HG03469 (cell line): ENCODE measurements around the gene HOXB7.

Experiments
- ATAC-seq: cut with Tn5 transposase; IDR thresholded peaks from one replicate; pipeline ENCODE4 v1.9.1; 2021; ENCODE audit warnings: mild to moderate bottlenecking, moderate library complexity, moderate number of reproducible peaks; ENCODE audit not compliant: unreplicated experiment

The HOXB7 gene

DNA sequence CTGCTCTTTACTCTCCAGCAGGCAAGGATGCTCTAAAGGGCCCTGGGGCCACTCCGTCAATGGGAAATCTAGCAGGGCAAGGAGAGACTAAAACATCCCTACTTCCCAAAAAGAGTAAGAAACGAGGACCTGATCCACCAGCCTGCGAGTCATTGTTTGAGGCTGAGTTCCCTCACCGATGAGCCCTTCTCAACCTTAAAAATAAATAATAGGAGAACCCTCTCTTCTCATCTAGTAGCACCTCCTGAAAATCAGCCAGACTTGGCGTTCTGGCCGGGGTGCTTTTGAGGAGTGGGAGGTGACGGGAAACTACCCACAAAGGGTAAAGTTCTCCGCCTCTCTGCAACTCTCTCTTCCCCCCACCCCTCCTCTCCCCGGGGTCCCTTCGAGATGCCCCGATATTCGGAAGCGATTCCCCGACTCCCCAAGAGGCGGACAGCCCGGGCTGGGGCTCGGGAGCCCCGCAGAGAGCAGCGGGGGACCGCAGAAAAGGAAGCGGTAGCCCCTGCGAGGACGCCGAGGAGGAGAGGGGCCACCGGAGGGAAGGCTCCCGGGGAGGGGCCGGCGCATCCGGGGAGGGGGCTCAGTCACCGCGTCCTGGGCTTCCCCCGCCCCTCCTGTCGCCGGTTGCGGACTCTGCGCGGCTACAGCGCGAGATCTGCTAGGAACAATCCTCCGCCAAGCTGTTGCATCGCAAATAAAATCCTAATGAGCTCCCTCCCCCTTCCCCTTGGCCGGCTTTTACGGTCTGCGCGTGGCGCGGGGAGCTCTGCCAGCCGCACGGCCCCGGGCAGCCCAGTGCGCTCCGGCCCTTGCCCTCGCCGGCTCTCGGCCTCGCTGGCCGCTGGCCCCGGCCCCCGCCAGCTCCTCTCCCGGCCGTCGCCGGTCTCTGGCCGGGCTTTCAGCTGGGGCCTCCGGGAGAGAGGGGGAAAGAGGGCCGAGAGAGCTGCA is 14.0 kb upstream of the HOXB7 start:
- no peak for ATAC-seq

DNA sequence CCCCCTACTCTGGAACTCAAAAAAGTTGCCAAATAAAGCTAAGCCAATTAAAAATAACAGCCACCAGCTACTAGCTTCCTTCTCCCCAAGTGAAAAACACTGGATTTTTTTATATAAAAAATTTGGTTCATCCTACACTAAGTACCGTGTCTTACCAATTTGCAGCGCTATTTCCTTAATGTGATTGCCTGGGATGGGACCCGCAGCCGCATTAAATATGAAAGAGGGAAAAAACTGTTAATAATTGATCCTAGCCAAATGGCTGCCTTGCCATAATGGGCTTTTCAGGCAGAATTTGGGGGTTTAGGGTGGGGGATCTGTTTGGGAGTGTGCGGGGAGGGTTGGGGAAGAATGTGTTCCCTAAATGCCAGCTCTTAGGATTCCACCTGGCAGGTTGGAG is 13.3 kb upstream of the HOXB7 start:
- no peak for ATAC-seq

DNA sequence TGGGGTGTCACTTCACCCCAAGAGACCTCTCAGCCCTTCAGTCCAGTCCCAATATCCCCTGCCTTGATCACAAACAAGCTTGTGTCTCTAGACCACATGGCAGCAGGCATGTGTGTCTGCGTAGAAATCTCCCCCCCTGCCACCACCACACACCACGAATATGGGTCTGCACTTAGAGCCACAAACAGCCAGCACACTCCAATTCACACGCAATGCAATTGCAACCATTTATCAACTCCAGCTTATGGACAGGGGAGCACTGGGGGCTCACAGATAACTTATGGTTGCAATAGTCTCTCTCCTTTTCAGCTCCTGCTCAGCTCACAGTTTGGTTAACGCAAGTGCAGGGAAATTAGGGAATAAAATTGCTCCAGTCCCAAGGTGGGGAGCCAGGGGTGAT is 12.8 kb upstream of the HOXB7 start:
- ATAC-seq, result no peak

DNA sequence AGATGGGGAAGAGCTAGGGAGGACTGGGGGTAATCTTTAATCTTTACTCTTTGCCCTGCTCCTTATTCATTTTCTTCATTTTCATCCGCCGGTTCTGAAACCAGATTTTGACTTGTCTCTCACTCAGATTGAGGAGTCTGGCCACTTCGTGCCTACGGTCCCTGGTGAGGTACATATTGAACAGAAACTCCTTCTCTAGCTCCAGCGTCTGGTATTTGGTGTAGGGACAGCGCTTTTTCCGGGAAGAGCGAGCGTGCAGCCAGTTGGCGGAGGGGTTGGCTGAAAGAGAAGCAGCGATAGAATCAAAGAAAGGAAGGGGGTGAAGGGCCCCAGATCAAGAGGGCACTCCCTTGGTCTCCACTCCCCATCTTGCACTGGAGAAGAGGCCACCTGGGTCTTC is 12.0 kb upstream of the HOXB7 start:
- ATAC-seq, result no peak

DNA sequence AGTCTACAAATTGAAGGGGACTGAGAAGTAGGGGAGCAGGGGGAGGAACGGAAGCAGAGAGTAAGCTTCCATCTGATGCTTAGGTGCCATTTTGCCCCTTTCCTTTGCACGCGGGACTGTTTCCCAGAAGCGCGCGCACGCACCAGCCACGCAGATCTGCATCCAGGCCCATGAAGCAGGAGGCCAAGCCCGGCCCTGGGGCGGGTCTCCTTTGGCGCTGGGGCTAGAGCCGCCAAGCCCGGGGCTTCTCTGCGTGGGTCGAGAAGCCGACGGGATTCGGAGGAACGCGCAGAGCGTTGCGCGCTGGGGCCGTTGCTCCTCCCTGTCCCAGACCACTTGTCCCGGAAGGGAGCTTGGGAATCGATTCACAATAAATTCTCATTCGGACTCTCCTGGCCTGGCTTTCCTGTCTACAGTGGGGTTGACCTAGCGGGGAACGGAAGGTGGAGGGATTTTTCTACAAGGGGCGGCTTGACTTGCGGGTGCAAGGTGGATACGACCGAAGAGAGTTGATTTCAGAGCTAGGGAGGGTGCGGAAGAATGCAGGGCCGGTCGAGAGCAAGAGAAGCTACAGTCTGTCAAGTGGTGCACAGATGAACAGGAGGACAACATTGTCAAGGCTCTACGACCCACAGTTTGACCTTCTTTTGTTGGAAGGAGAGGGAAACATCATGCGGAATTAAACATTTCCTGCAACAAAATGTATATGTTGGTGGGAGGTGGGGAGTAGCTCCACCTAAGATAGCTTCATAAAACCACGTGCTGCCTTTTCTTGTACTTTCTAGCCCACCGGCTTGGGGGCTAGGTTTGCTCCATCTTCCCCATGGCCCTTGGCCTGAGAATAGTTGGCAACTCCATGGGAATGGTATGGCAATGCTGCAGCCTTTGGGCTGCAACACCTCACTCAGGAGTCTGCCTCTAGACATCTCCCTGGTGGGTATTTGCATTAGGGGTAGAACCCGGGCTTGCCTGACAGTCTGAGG is 10.9 kb upstream of the HOXB7 start:
- ATAC-seq, result no peak

DNA sequence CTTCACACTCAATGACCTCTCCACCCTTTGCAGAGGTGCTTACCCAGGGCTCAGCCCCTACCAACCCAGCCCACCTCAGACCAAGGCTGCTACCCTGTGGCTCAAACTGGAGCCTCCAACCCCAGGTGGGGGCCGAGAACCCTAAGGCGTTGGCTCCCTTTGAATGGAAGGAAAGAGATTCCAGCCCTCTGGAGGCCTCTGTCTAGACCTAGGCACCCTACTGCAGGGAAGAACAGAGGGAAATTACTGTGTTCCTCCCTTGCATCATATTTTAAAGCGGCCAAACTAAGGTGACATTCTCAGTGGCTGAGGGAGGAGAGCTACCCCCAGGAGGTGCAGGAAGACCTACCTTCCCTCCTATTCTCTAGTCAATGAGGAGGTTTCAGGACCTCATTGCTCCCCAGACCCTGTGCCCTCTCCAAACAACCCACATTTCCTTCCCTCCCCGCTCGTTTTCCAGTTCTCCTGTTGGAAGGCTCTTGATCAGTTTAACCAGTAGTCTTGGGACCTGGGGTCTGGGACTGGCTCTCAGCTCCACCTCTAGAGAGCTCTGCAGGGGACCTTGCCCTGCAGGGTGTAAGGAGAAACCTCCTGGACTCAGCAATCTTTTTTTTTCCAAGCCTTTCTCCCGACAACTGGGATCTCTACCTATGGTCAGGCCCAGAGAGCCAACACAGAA is 9.8 kb upstream of the HOXB7 start:
- ATAC-seq, result no peak

DNA sequence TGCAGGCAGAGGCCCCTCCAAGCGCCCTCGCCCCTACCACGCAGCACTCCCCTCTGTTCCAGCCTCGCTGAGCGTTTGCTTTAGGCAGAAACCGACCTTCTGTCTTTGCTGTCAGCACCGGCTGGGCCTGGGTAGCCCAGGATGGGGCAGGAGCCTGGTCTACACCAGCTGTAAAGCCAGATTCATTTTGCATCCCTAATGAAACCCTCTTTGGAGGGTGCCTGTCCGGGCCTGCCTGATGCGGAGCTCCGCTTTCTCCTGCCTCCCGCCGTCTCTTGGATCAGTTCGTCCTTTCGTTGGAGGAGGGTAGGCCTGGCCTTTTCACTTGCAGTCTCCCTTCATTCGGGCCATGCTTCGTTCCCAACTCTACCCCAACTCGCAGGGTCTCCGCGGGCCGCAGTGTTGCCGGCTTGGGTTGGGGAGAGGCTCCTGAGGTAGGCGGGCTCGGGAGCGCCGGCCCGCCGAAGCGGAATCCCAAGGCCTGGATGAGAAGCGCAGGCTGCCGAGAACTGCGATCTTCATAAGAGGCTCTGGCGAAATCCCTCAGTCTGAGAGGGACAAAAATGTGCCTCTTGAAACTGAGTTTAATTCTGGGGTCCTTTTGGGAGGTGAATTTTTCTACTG is 9.1 kb upstream of the HOXB7 start:
- ATAC-seq, result no peak

DNA sequence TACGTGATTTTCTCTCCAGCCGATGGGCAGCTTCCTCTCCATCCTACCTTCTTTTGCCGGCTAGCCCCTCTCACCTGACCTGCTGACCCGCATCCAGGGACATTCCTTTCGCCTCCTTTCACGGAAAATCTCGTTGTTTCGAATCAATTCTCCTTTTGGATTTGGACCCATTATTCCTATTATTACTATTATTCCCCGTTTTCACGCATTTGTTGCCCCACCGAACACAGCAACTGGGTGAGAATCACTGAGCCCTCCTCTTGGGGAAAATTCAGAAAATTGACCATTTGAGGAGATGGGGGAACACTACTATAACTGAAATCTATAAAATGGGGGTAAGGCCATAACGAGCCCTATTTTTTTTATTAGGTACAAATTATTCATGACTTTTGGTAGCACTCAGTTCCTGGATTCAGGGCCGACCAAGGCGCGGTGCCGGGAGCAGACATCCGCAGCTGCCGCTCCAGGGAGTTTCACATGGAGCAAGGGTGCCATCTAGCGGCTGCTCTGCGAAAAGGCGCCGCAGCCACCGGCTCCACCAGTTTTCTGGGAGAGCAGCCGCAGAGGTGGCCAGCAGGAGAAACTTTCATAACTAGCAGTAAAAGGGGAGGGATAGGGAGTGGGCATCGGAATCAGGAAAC is 7.6 kb upstream of the HOXB7 start:
- ATAC-seq, result no peak

DNA sequence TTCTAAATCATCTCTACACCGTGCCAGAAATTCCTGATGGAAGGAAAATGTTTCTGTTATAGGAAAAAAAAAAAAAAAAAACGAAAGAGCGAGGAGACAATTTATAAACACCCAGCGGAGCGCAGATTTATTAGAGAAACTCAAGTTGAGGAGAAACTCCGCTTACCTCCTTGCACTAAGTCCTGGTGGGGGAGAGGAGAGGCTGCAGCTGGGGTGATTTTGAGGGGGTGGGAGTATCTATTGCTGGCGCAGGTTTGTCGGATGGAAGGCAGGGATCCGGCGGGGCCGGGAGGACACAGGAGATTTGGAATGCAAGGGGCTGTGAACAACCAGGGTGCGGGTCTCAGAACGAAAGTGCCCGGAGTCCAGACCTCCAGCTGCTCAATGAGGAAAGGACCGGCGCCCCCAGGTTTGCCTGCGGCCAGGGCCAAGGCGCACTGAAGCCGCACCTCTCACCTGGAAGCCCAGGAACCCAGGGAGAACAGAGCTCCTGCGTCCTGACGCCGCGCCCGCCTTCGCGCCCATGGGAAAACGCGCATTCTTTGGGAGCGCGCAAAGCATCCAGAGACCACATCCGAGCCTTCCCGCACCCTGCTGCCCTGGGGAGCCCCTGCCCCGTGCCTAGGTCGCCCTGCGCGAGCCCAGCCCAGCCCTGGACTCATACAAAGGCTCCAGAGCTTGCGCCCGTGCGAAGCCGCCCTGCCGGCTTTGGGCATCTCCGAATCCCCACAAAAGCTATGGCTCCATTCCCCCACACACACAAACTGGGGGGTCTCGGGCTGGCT is 6.8 kb upstream of the HOXB7 start:
- no peak for ATAC-seq

DNA sequence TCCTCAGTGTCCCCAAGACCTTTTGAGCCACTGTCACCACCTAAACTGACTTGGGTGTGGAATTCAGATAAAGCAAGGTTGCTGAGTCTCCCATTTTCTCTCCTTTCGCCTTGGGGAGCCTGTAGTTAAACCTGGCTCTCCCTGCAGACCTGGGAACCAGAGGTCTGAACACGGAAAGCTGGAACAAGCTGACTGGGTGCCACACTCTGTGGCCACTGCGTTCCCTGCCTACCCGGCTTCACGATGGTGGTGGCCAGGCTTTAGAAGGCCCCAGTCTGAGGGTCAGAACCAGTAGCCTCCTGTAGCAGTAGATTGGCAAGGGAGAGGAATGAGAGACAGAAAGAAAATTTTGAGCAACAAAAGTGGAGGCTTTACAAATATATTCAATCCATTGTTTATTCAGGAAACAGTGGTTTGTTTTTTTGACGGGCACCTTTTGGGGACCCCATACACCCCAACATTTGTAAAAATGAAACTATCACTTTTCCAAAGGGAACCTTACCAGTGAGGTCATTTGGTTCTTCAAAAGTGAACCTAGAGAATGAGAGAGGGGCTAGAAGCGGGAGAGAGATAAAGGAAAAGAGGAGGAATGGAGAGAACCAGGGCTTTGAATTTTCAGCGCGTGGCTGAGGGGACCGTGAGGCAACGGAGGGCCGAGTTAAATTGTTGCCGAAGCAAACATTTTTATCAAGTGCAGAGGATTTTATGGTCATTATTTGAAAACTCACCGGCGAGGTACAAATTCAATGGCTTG is 6.1 kb upstream of the HOXB7 start:
- ATAC-seq, result no peak

DNA sequence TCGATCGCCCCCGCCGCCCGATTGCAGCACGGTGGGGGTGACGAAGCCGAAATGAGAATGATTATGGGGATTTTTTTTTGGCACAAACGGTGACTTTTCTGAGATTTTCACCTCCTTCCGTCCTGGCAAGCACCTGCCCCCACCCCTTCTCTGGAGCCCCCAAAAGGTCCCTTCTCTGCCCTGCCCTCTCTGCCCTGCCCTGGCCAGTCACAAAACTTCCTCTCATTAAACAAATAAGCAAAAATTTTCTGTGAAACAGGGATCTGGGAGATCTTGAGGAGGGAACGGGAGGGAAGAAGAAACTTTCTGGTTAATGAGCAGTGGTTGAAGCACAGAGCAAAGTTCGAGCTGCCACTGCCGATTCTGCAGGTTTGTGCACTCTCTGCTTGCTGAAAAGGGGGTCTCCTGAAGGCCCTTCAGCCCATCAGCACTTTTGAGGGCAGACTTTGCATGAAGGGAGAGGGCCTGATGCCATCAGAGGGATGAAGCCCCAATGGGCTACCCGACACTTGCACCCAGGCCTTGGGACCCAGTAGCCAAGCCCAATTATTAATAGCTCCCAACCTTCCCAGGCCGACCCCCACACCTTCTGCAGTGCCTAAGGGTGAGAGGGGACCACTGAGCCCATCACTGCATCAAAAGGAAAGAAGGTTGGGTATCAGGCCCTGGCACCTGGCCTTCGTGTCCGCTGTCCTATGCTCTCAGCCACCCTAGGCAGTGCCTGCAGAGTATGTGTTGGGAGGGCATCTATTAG is 5.3 kb upstream of the HOXB7 start:
- no peak for ATAC-seq

DNA sequence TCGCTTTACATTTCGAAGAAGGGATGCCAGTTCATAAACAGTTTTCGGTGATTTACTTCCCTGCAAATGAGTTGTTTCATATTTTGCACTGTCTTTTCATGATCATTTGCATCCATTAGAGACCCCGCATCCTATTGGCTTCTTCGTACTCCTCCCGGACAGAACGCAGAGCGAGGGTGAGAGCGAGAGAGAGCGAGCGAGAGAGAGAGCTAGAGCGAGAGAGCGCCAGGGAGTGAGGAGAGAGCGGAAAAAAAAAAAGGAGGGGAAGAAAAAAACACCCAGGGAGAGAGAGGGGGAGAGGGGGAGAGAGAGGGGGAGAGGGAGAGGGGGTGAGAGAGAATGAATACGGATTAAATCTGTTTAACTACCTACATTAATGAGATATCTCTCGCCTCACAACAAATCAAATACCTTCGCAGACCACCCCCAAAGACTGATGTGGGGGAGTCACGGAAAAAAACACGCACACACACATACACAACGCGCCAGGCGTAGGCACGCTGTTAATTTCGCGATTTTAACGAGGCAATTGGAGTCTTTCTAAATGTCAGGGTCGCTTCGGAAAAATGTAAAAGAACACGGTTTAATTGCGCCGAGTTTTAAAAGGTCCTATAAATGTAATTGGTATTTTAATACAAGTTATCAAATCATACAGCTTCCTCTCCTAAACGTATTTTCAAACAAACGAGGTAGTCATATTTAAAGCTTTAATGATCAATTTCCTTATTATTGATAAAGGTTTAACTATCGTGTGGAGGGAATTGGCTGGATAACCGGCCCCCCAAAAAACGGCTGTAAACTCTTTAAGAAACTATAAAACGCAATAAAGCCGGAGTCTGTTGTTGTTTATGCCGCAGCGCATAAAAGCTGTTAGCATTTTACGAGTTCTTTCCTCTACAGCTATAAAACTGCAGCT is 4.5 kb upstream of the HOXB7 start, which contains the start of gene HOXB8:
Gene HOXB8 (minus strand): TSS at position 246 of the 916 bp plus-strand sequence. CDS start 588 bp downstream, outside the sequence.
- no peak for ATAC-seq

DNA sequence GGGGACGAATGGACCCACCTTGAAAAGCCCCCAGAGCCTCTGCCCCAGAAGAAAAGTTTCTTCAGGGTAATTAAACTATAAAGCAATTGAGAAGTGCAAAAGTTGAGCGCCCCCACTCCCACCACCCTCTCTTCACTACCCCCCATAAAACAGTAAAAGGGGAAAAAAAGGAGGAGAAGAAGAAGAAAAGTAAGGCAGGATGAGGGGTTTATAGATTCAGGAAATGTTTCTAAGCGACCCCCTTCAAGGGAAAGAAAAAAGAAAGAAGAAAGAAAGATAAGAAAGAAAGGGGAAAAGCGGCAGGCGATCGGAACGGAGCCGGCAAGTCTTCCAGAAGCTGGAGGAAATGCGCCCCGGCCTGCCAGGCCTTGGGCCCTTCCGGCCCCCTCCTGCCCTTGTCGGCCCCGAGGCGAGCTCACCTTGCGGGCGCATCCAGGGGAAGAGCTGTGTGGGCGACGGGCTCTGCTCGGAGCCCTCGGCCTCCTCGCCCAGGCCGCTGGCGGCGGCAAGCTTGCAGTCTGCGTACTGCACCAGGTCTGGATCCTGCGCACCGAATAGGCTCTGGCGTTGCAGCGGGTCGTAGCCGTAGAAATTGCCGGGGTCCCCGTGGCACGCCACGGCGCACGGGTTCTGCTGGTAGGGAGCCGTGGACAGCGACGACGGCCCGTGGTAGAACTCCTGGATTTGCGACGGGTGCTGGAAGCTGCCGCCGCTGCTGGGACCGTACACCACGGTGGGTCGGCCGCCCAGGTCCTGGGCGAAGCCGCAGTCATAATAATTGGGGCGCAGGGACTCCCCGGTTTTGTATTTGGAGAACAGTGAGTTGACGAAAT is 3.3 kb upstream of the HOXB7 start:
- ATAC-seq, result no peak

DNA sequence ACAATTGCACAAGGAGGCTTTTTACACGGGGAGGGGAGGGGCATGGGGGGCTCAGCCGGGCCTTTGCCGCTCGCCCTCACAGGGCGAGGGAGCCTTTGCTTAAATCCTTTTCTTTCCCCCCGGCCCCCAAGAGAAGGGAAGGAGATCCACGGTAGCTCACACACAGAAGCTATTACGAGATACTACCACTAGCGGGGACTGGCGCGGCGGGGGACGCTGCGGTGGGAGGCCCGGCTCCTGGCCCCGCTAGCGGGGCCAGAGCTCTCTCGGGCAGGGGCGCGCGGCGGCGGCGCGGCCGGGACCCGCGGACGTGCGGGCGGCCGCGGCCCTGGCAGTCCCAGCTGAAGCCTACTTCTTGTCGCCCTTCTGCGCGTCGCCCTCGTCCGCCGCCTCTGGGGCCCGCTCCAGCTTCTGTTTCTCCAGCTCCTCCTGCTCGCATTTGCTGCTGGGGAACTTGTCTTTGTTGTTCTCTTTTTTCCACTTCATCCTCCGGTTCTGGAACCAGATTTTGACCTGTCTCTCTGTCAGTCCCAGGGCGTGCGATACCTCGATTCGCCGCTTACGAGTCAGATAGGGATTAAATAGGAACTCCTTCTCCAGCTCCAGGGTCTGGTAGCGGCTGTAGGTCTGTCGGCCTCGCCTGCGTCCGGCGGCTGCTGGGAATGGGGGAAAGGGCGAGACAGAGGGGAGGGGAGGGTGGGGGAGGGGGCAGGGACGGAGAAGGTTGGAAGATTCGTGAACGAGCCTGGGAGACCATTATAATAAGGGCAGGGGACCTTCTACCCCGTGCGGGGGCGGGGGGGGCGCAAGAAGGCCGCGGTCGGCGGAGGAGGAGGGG is 2.3 kb upstream of the HOXB7 start:
- ATAC-seq, result no peak

DNA sequence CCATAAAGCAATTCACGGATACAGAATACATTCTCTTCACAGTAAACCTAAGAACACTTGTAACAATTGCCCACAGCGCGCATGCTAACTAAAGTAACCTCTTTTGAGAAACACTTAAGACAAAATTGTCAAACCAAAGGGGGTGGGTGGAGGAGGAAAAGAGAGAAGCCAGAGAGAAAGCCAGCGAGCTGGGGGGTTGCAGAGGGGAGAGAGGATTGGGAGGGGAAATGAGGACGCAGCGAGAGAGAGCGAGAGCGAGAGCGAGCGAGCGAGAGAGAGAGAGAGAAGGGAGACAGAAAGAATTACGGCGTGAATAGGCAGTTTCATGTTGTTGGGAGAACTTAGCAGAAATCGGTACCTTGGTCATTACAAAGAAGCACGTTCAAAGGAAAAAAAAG is 1.6 kb upstream of the HOXB7 start:
- no peak for ATAC-seq
